Ishikawa (cell line): ENCODE data around the gene CCDC88C.

ENCODE experiments used
- CEBPB ChIP-seq: IDR thresholded peaks from 2 replicates; pipeline ENCODE4 v1.6.1; 2012
- CREB1 ChIP-seq: IDR thresholded peaks from 2 replicates; pipeline ENCODE4 v1.6.1; 2012; ENCODE audit warnings: low read depth
- EGR1 ChIP-seq: IDR thresholded peaks from 2 replicates; pipeline ENCODE4 v1.6.1; 2012
- EP300 ChIP-seq: IDR thresholded peaks from 2 replicates; pipeline ENCODE4 v1.6.1; 2012; ENCODE audit warnings: borderline replicate concordance
- FOXM1 ChIP-seq: IDR thresholded peaks from 2 replicates; pipeline ENCODE4 v1.6.1; 2012; ENCODE audit warnings: low read depth, borderline replicate concordance
- NFIC ChIP-seq: IDR thresholded peaks from 2 replicates; pipeline ENCODE4 v1.6.1; 2012
- RAD21 ChIP-seq: IDR thresholded peaks from 2 replicates; pipeline ENCODE4 v1.6.1; 2012; ENCODE audit warnings: low read depth
- REST ChIP-seq: IDR thresholded peaks from 2 replicates; pipeline ENCODE4 v1.6.1; 2012; ENCODE audit warnings: low read depth, mild to moderate bottlenecking
- TAF1 ChIP-seq: IDR thresholded peaks from 2 replicates; pipeline ENCODE4 v1.6.1; 2012; ENCODE audit warnings: low read depth, mild to moderate bottlenecking
- TCF12 ChIP-seq: IDR thresholded peaks from 2 replicates; pipeline ENCODE4 v1.6.1; 2012; ENCODE audit warnings: low read depth
- TEAD4 ChIP-seq: IDR thresholded peaks from 2 replicates; pipeline ENCODE4 v1.6.1; 2012
- USF1 ChIP-seq: IDR thresholded peaks from 2 replicates; pipeline ENCODE4 v1.6.1; 2012
- YY1 ChIP-seq: IDR thresholded peaks from 2 replicates; pipeline ENCODE4 v1.6.1; 2012; ENCODE audit warnings: low read depth
- ZBTB7A ChIP-seq: IDR thresholded peaks from 2 replicates; pipeline ENCODE4 v1.6.1; 2012; ENCODE audit warnings: low read depth
- TF ChIP-seq, protein P1 (sequence below): IDR thresholded peaks from 2 replicates; pipeline ENCODE4 v1.6.1; 2012

CCDC88C gene

GRCh38 chr14:91399868-91400640, 17.6 kb downstream of the CCDC88C start:
- no peak for TF ChIP-seq RAD21
- TF ChIP-seq USF1: no peak
- TF ChIP-seq CEBPB: no peak
- TF ChIP-seq CREB1: no peak
- TF ChIP-seq FOXM1: no peak
- TF ChIP-seq, protein P1, sequence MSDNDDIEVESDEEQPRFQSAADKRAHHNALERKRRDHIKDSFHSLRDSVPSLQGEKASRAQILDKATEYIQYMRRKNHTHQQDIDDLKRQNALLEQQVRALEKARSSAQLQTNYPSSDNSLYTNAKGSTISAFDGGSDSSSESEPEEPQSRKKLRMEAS: no peak
- TF ChIP-seq NFIC: no peak

DNA sequence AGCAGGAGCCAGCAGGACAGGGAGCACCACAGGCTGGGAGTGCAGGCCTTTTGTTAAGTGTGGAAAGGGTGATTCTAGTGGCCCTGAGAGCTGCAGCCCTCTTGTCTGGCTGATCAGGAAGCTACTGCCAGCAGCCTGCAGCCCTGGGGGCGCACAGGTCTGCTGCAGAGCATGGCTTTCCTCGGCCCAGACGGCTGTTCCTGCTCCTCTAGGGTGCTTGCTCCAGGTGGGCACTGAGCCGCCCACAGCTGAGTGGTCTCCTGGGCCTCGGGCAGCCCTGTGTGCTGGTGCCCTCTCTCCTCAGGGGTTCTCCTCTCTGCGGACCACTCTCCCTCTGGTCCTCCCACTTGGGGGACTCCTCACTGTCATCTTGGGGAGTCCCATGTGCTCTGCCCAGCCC, 18.9 kb downstream of the CCDC88C start:
- TF ChIP-seq NFIC (no peak), CREB1 (no peak), EP300 (no peak), USF1 (no peak), TEAD4 (no peak), EGR1 (no peak), REST (no peak), CEBPB (no peak), YY1 (no peak)
- TF ChIP-seq, protein P1: no peak

DNA sequence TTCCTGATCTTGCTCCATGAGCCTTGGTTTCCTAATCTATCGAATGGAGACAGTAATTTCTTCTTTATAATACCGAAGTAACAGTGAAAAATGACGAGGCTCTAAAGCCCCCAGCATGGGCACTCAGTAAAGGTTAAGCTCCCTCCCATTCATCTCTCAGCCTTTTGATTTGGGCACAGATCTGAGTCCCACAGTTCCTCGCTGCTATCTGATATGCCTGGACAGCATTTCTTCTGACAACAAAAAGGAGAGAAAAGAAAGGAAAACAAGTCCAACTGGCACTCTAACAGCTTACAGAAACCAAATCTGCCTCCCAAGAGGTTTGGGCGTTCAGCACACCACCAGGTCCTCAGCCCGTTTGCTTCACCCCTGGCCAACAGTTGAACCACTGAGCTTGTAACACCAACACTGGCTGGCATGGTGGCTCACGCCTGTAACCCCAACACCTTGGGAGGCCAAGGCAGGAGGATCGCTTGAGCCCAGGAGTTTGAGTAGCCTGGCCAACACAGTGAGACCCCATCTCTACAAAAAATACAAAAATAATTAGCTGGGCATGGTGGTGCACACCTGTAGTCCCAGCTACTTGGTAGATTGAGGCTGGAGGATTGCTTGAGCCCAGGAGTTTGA, 19.5 kb downstream of the CCDC88C start:
- TF ChIP-seq TCF12 (no peak), NFIC (no peak), TAF1 (no peak), EGR1 (no peak), CREB1 (no peak), TEAD4 (no peak), RAD21 (no peak), EP300 (no peak), FOXM1 (no peak), ZBTB7A (no peak)

- TF ChIP-seq YY1 (no peak), TAF1 (no peak), USF1 (no peak), FOXM1 (no peak), TCF12 (no peak), EGR1 (no peak), RAD21 (no peak), REST (no peak), TEAD4 (no peak), ZBTB7A (no peak), EP300 (no peak), CREB1 (no peak), NFIC (no peak), CEBPB (no peak)
- TF ChIP-seq, protein P1: no peak
Observed at GRCh38 chr14:91396959-91397815, 20.4 kb downstream of the CCDC88C start.
